Measurements from ENCODE around the gene ALOX5AP. TPM values are rescaled to one million over a fixed set of nuclear protein-coding genes. Genes with fewer than 3 reads are reported as not detected.

Gene ALOX5AP
- total and polyA plus RNA-seq, 2 experiments from 2014 or later = 0.49 TPM; not detected in 1

GRCh38 chr13:30715372-30715756 lies 20.0 kb upstream of the ALOX5AP start:
- in situ Hi-C loops (cut with MboI) = no loop called here
- Histone ChIP-seq H3F3A (ENCODE audit: insufficient read depth) (peaks cover 27% of the 10 kb centered on the region), H3K27me3 (replicated peaks; ENCODE audit: insufficient read depth) (no peaks in the 10 kb centered on the region), H3K9me2 (ENCODE audit: insufficient read depth) (no peaks in the 10 kb centered on the region), H3K36me3 (ENCODE audit: low read depth) (no peaks in the 10 kb centered on the region), H3K4me1 (ENCODE audit: insufficient read depth) (peaks cover 36% of the 10 kb centered on the region), H4K20me1 (ENCODE audit: insufficient read depth) (no peaks in the 10 kb centered on the region), H3K9me3 (ENCODE audit: low read depth) (no peaks in the 10 kb centered on the region), H3K4me2 (ENCODE audit: unreplicated experiment) (no peak overlapping the region), H2AFZ (no peak overlapping the region), H3K4me3 (no peak overlapping the region), H3K27ac (no peak overlapping the region), H3K79me2 (ENCODE audit: insufficient read depth) (no peaks in the 10 kb centered on the region), H3K9ac (no peak overlapping the region)
- TF ChIP-seq EZH2 (IDR thresholded peaks at IDR 0.05; ENCODE audit: insufficient read depth, poor library complexity, severe bottlenecking) = no peak
- no peak for TF ChIP-seq EZH2phosphoT487 (IDR thresholded peaks at IDR 0.05; ENCODE audit: insufficient read depth, low read depth)
- WGBS, 2 experiments (ENCODE audit: low coverage in 1 of 2, low lambda C conversion rate in 2 of 2, missing lambda C conversion rate in 2 of 2) = 97 to 99% methylated on average over 4 of the region's 4 CpGs
- no peak for DNase-seq

- Histone ChIP-seq H3K4me1 (ENCODE audit: insufficient read depth) (peaks cover 41% of the 10 kb centered on the region), H4K20me1 (ENCODE audit: insufficient read depth) (no peaks in the 10 kb centered on the region), H3K9me3 (ENCODE audit: low read depth) (no peaks in the 10 kb centered on the region), H3K27ac (no peak overlapping the region), H3K9me2 (ENCODE audit: insufficient read depth) (no peaks in the 10 kb centered on the region), H2AFZ (no peak overlapping the region), H3K79me2 (ENCODE audit: insufficient read depth) (no peaks in the 10 kb centered on the region), H3K4me2 (ENCODE audit: unreplicated experiment) (no peak overlapping the region), H3K36me3 (ENCODE audit: low read depth) (no peaks in the 10 kb centered on the region), H3F3A (ENCODE audit: insufficient read depth) (peaks cover 31% of the 10 kb centered on the region), H3K27me3 (replicated peaks; ENCODE audit: insufficient read depth) (no peaks in the 10 kb centered on the region), H3K9ac (no peak overlapping the region), H3K4me3 (no peak overlapping the region)
- TF ChIP-seq EZH2phosphoT487 (IDR thresholded peaks at IDR 0.05; ENCODE audit: insufficient read depth, low read depth) (no peak), EZH2 (IDR thresholded peaks at IDR 0.05; ENCODE audit: insufficient read depth, poor library complexity, severe bottlenecking) (no peak)
- WGBS, 2 experiments (ENCODE audit: low coverage in 1 of 2, low lambda C conversion rate in 2 of 2, missing lambda C conversion rate in 2 of 2) = 56 to 58% methylated on average over 4 of the region's 4 CpGs
- in situ Hi-C loops (cut with MboI) = no loop called here
- peak; percentile 32 for DNase-seq
Measured at GRCh38 chr13:30715837-30716236, 19.5 kb upstream of the ALOX5AP start.

- TF ChIP-seq EZH2phosphoT487 (IDR thresholded peaks at IDR 0.05; ENCODE audit: insufficient read depth, low read depth) (no peak), EZH2 (IDR thresholded peaks at IDR 0.05; ENCODE audit: insufficient read depth, poor library complexity, severe bottlenecking) (no peak)
- no peak overlapping the region for H2AFZ ChIP-seq
- H3K9me2 ChIP-seq (ENCODE audit: insufficient read depth) = no peaks in the 10 kb centered on the region
- H3F3A ChIP-seq (ENCODE audit: insufficient read depth) = peaks cover 21% of the 10 kb centered on the region
- H3K9ac ChIP-seq = peak overlapping the region; percentile 33; the same call in 1 of the 2 replicates
- H3K27ac ChIP-seq = peak overlapping the region; percentile 65
- H3K79me2 ChIP-seq (ENCODE audit: insufficient read depth) = no peaks in the 10 kb centered on the region
- no peak overlapping the region for H3K4me3 ChIP-seq
- WGBS, 2 experiments (ENCODE audit: low coverage in 1 of 2, low lambda C conversion rate in 2 of 2, missing lambda C conversion rate in 2 of 2) = 42 to 45% methylated on average over 9 of the region's 9 CpGs
- H3K27me3 ChIP-seq (replicated peaks; ENCODE audit: insufficient read depth) = no peaks in the 10 kb centered on the region
- no peaks in the 10 kb centered on the region for H3K36me3 ChIP-seq (ENCODE audit: low read depth)
- no peaks in the 10 kb centered on the region for H4K20me1 ChIP-seq (ENCODE audit: insufficient read depth)
- in situ Hi-C loops (cut with MboI) = no loop called here
- no peaks in the 10 kb centered on the region for H3K9me3 ChIP-seq (ENCODE audit: low read depth)
- H3K4me1 ChIP-seq (ENCODE audit: insufficient read depth) = peaks cover 26% of the 10 kb centered on the region
- H3K4me2 ChIP-seq (ENCODE audit: unreplicated experiment) = peak overlapping the region; percentile 73
- DNase-seq = peak; percentile 97
Measured at GRCh38 chr13:30718661-30719524, 16.4 kb upstream of the ALOX5AP start.

GRCh38 chr13:30719525-30719914 lies 15.8 kb upstream of the ALOX5AP start:
- Histone ChIP-seq H3K9me3 (ENCODE audit: low read depth) (no peaks in the 10 kb centered on the region), H3K4me1 (ENCODE audit: insufficient read depth) (peaks cover 26% of the 10 kb centered on the region), H3K36me3 (ENCODE audit: low read depth) (no peaks in the 10 kb centered on the region), H3K4me3 (no peak overlapping the region), H3K9ac (0 out of 2 replicates have a peak overlapping the region, but pooled peaks have one; percentile 14), H3K27ac (peak overlapping the region; percentile 64), H4K20me1 (ENCODE audit: insufficient read depth) (no peaks in the 10 kb centered on the region), H2AFZ (no peak overlapping the region), H3K9me2 (ENCODE audit: insufficient read depth) (no peaks in the 10 kb centered on the region), H3K27me3 (replicated peaks; ENCODE audit: insufficient read depth) (no peaks in the 10 kb centered on the region), H3K79me2 (ENCODE audit: insufficient read depth) (no peaks in the 10 kb centered on the region), H3F3A (ENCODE audit: insufficient read depth) (peaks cover 21% of the 10 kb centered on the region), H3K4me2 (ENCODE audit: unreplicated experiment) (peak overlapping the region; percentile 61)
- no peak for DNase-seq
- TF ChIP-seq EZH2phosphoT487 (IDR thresholded peaks at IDR 0.05; ENCODE audit: insufficient read depth, low read depth) (no peak), EZH2 (IDR thresholded peaks at IDR 0.05; ENCODE audit: insufficient read depth, poor library complexity, severe bottlenecking) (no peak)
- in situ Hi-C loops (cut with MboI) = no loop called here
- 85 to 86% methylated on average over 4 of the region's 4 CpGs for WGBS, 2 experiments (ENCODE audit: low coverage in 1 of 2, low lambda C conversion rate in 2 of 2, missing lambda C conversion rate in 2 of 2)

Data from GM23248 (cell line).